Glutamatergic neuron (in vitro differentiated cells): ENCODE results near the gene RALGPS2. TPM values are rescaled to one million over a fixed set of nuclear protein-coding genes. Genes with fewer than 3 reads are reported as not detected.

Experiments used
- DNase-seq: peaks from one replicate; pipeline ENCODE4 v3.0.0; 2022
- H3K27ac Mint-ChIP-seq: one replicate; pipeline ENCODE4 v1.8.0; 2020; ENCODE audit warnings: mild to moderate bottlenecking, mixed read lengths, inconsistent platforms; ENCODE audit not compliant: unreplicated experiment
- H3K27me3 Mint-ChIP-seq: one replicate; pipeline ENCODE4 v1.8.0; 2020; ENCODE audit warnings: mild to moderate bottlenecking, moderate library complexity, mixed read lengths, inconsistent platforms; ENCODE audit not compliant: unreplicated experiment
- H3K36me3 Mint-ChIP-seq: one replicate; pipeline ENCODE4 v1.8.0; 2020; ENCODE audit warnings: mild to moderate bottlenecking, mixed read lengths, inconsistent platforms; ENCODE audit not compliant: unreplicated experiment
- H3K4me1 Mint-ChIP-seq: one replicate; pipeline ENCODE4 v1.8.0; 2020; ENCODE audit warnings: mild to moderate bottlenecking, low read depth, mixed read lengths, inconsistent platforms; ENCODE audit not compliant: unreplicated experiment
- H3K4me3 Mint-ChIP-seq: one replicate; pipeline ENCODE4 v1.8.0; 2020; ENCODE audit warnings: mild to moderate bottlenecking, mixed read lengths, inconsistent platforms; ENCODE audit not compliant: unreplicated experiment
- H3K9me3 Mint-ChIP-seq: one replicate; pipeline ENCODE4 v1.8.0; 2020; ENCODE audit warnings: mild to moderate bottlenecking, moderate library complexity, mixed read lengths, inconsistent platforms; ENCODE audit not compliant: unreplicated experiment
- total RNA-seq: library from RNA; stranded (reverse); fragmentation: NEBNext Ultra II Directional; extraction: Animal tissue kit (Norgen Biotek cat#: 25700); gene quantifications from one replicate; pipeline ENCODE4 v1.2.1, GENCODE V29; 2021; ENCODE audit not compliant: unreplicated experiment
- TF ChIP-seq, protein P1 (sequence below): fragments of 200-600 bp; sonication (generic); IDR thresholded peaks from one replicate; pipeline ENCODE4 v1.5.0; 2021; ENCODE audit not compliant: partially characterized antibody, unreplicated experiment

RALGPS2 gene
- total RNA-seq, 1 donor from 2014 or later: 17.9 TPM

GRCh38 chr1:178953538-178954324 lies 228.7 kb downstream of the RALGPS2 start:
- DNase-seq: no peak
- TF ChIP-seq, protein P1, sequence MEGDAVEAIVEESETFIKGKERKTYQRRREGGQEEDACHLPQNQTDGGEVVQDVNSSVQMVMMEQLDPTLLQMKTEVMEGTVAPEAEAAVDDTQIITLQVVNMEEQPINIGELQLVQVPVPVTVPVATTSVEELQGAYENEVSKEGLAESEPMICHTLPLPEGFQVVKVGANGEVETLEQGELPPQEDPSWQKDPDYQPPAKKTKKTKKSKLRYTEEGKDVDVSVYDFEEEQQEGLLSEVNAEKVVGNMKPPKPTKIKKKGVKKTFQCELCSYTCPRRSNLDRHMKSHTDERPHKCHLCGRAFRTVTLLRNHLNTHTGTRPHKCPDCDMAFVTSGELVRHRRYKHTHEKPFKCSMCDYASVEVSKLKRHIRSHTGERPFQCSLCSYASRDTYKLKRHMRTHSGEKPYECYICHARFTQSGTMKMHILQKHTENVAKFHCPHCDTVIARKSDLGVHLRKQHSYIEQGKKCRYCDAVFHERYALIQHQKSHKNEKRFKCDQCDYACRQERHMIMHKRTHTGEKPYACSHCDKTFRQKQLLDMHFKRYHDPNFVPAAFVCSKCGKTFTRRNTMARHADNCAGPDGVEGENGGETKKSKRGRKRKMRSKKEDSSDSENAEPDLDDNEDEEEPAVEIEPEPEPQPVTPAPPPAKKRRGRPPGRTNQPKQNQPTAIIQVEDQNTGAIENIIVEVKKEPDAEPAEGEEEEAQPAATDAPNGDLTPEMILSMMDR: no peak
- no peaks in the 10 kb centered on the region for H3K36me3 Mint-ChIP-seq
- H3K9me3 Mint-ChIP-seq: peaks cover 6% of the 10 kb centered on the region
- H3K4me3 Mint-ChIP-seq: no peak overlapping the region
- peaks cover 4% of the 10 kb centered on the region for H3K27me3 Mint-ChIP-seq
- H3K27ac Mint-ChIP-seq: no peak overlapping the region
- H3K4me1 Mint-ChIP-seq: no peaks in the 10 kb centered on the region

DNA sequence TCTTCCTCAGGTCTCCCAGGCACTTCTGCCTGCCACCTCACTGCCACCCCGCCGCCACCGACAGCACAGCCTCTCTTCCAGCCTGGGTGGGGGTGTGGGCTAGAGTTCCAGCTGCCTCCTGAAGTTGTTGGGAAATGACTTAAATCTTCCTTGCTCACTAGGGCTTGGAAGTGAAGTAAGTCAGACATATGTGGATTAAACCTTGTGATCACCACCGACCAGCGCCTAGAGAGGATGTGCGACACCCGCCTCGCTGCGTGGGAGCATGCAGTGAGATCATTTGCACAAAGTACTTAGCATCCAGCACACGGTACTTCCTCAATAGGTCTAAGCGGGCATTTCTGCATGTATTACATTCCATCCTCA lies 229.3 kb downstream of the RALGPS2 start:
- Mint-ChIP-seq H3K4me1 (no peaks in the 10 kb centered on the region), H3K9me3 (peaks cover 5% of the 10 kb centered on the region), H3K4me3 (no peak overlapping the region), H3K27me3 (peaks cover 8% of the 10 kb centered on the region), H3K27ac (no peak overlapping the region), H3K36me3 (no peaks in the 10 kb centered on the region)
- DNase-seq: no peak
- TF ChIP-seq, protein P1: no peak

- peaks cover 8% of the 10 kb centered on the region for H3K27me3 Mint-ChIP-seq
- no peak overlapping the region for H3K4me3 Mint-ChIP-seq
- no peaks in the 10 kb centered on the region for H3K4me1 Mint-ChIP-seq
- H3K9me3 Mint-ChIP-seq: peaks cover 6% of the 10 kb centered on the region
- TF ChIP-seq, protein P1: no peak
- no peaks in the 10 kb centered on the region for H3K36me3 Mint-ChIP-seq
- no peak for DNase-seq
- no peak overlapping the region for H3K27ac Mint-ChIP-seq
Observed at GRCh38 chr1:178954937-178955336, 229.9 kb downstream of the RALGPS2 start.

DNA sequence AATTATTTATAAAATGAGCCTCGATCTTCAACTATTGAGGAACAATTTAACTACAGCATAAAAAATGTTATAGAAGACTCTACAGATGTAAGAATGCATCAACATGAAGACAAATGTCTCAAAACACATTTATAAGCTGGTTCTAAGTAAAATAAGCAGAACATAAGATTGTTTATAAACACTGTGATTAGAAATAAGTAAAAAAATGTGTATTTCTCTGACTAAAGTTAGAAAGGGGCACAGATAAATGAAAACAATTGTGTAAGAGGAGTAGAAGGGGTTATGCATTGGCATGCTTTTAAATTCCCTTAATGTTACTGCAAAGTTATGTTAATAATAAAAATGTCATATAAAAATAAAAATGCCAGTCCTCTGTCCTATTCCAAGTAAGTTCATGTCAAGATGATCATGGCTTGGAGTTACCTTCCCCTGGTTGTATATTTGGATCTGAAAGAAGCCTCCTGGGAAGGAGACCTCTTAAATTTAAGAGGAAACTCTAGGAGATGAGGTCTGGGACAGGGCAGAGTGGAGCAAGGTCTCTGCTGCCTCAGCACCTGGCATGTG lies 230.4 kb downstream of the RALGPS2 start:
- H3K27ac Mint-ChIP-seq: no peak overlapping the region
- H3K9me3 Mint-ChIP-seq: peaks cover 6% of the 10 kb centered on the region
- H3K27me3 Mint-ChIP-seq: peaks cover 8% of the 10 kb centered on the region
- H3K4me3 Mint-ChIP-seq: no peak overlapping the region
- no peaks in the 10 kb centered on the region for H3K4me1 Mint-ChIP-seq
- TF ChIP-seq, protein P1: no peak
- no peak for DNase-seq
- H3K36me3 Mint-ChIP-seq: no peaks in the 10 kb centered on the region

DNA sequence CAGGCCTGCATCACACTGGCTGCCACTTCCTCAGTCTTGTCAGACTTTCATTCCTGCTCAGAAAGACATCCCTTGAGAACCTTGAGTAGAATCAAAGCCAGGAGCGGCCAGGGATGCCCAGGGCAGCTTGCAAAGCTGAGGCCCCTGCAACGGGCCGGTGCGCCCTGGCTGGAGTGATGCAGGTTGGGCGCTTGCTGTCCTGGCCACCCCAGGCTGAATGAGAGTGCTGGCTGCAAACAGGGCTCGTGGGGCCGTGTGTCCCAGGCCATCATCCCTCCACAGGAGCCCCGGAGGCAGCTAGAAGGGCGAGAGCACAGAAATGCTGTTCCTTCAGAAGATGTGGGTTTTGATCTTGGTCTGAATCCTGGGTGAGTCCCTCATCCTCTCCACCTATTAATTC lies 233.4 kb downstream of the RALGPS2 start:
- Mint-ChIP-seq H3K27me3 (peaks cover 4% of the 10 kb centered on the region), H3K36me3 (no peaks in the 10 kb centered on the region), H3K27ac (no peak overlapping the region), H3K4me1 (peaks cover 3% of the 10 kb centered on the region), H3K4me3 (no peak overlapping the region), H3K9me3 (peaks cover 6% of the 10 kb centered on the region)
- TF ChIP-seq, protein P1: no peak
- no peak for DNase-seq
